HG03432 (cell line): Measurements from ENCODE around the gene RAPH1.
"Not testable (repeated sequence)": the region's sequence is repeated elsewhere in the genome, so short reads cannot be mapped to it uniquely, and the experiment has no call there.

ENCODE experiments used
- ATAC-seq: cut with Tn5 transposase; IDR thresholded peaks from one replicate; pipeline ENCODE4 v1.9.1; 2021; ENCODE audit warnings: mild to moderate bottlenecking, moderate library complexity; ENCODE audit not compliant: unreplicated experiment

The RAPH1 gene

GRCh38 chr2:203437511-203437910 lies 97.6 kb downstream of the RAPH1 start:
- ATAC-seq = no peak

GRCh38 chr2:203436496-203436895 lies 98.6 kb downstream of the RAPH1 start:
- ATAC-seq = no peak

DNA sequence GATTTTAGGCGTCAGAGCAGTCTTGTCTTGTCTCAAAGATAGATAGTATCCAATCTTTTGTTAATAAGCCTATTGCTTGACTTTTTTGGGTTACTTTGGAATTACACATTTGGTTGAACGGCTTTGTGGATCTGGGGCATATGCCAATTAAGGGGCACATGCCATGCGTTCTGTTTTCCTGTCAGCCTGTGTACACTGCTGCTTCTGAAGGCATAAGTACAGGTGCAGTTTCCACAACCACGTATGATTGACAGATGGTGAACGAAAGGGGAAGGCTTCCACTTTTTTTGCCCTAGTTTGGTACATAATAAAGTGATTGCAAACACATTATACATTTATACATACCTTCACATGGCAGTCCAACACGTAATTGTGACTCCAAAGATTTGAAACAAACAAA lies 102.3 kb downstream of the RAPH1 start:
- no peak for ATAC-seq

GRCh38 chr2:203431391-203432185 lies 103.5 kb downstream of the RAPH1 start:
- no peak for ATAC-seq

DNA sequence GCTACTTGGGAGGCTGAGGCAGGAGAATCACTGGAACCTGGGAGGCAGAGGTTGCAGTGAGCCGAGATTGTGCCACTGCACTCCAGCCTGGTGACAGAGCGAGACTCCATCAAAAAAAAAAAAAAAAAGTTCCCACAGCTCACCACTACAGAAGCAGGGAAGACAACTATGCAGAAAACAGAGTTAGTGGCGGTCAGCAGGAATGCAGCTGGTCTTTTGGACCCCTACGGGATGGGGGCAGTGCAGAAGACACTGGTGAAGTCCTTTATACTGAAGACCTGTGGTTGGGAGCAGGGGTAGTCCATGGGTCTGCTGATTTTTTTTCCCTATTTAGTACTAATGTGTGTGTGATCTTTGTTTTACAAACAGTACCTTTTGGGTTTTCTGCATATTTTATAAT lies 105.5 kb downstream of the RAPH1 start:
- ATAC-seq = not testable (repeated sequence)

DNA sequence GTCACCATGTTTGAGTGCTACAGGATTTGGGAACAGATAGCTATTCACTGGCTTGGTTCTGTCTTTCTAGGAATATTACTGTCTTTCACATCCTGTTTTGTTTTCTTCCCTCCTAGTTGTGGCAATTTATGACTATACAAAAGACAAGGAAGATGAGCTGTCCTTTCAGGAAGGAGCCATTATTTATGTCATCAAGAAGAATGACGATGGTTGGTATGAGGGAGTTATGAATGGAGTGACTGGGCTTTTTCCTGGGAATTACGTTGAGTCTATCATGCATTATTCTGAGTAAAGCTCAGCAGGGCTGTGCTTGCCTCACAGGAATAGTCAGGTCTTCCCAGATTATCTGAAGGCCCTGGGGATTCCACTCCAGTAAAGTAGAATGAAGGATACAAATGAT lies 108.0 kb downstream of the RAPH1 start:
- no peak for ATAC-seq

GRCh38 chr2:203418271-203418670 lies 116.8 kb downstream of the RAPH1 start:
- ATAC-seq = no peak

GRCh38 chr2:203413796-203414195 lies 121.3 kb downstream of the RAPH1 start:
- ATAC-seq = no peak

GRCh38 chr2:203412546-203413331 lies 122.4 kb downstream of the RAPH1 start:
- ATAC-seq = no peak

GRCh38 chr2:203407496-203407895 lies 127.6 kb downstream of the RAPH1 start:
- no peak for ATAC-seq

GRCh38 chr2:203404996-203405395 lies 130.1 kb downstream of the RAPH1 start:
- ATAC-seq = no peak

GRCh38 chr2:203400805-203401585 lies 134.1 kb downstream of the RAPH1 start:
- ATAC-seq = no peak

DNA sequence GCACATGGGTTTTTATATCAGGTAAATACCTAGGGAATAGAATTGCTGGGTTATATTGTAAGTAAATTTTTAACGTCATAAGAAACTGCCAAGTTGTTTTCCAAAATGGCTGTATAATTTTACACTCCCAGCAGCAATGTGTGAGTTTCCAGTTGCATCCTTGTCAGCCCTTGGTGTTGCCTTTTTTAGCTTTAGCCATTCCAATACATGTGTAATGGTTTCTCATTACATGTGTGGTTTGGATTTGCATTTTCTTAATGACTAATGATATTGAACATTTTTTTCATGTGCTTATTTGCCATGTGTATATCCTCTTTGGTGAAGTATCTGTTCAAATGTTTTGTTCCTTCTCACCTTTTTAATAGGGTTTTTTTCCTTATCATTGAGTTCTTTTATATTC lies 136.1 kb downstream of the RAPH1 start:
- ATAC-seq = no peak

GRCh38 chr2:203396667-203397066 lies 138.4 kb downstream of the RAPH1 start:
- ATAC-seq = no peak

GRCh38 chr2:203395858-203396257 lies 139.2 kb downstream of the RAPH1 start:
- ATAC-seq = no peak

- no peak for ATAC-seq
Measured at GRCh38 chr2:203394519-203395227, 140.4 kb downstream of the RAPH1 start.

DNA sequence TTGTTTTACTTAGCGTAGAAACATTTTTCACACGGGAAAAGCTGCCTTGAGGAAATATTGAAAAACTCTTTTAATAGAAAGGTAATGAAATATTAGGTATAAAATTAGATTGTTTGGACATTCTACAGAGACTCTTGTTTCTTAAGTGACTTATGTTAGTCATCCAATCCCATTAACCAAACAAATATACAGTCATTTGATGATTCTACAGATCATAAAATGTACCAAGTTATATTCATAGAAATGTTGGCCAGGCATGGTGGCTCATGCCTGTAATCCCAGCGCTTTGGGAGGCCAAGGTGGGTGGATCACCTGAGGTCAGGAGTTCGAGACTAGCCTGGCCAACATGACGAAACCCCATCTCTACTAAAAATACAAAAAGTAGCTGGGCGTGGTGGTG lies 146.9 kb downstream of the RAPH1 start:
- ATAC-seq = not testable (repeated sequence)

GRCh38 chr2:203383038-203383437 lies 152.1 kb downstream of the RAPH1 start:
- no peak for ATAC-seq

DNA sequence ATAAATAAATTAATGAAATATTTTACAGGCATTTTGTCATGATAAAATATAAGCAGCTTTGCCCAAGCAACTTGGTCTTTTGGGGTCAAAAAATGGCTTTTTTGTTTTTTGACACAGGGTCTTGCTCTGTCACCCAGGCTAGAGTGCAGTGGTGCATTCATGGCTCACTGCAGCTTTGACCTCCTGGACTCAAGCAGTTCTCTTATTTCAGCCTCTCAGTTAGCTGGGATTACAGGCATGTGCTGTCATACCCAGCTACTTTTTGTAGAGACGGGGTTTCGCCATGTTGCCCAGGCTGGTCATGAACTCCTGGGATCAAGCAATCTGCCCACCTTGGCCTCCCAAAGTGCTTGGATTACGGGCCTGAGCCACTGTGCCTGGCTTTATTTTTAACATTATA lies 155.9 kb downstream of the RAPH1 start:
- ATAC-seq = no peak

- ATAC-seq = no peak
Measured at GRCh38 chr2:203376173-203376572, 158.9 kb downstream of the RAPH1 start.

- not testable (repeated sequence) for ATAC-seq
Measured at GRCh38 chr2:203372706-203373105, 162.4 kb downstream of the RAPH1 start.
